Measurements from ENCODE around the gene TRIM31. TPM values are rescaled to one million over a fixed set of nuclear protein-coding genes. Genes with fewer than 3 reads are reported as not detected.

Gene TRIM31
- polyA plus RNA-seq, 1 of the 3 experiments (the other 2 are of a cell fraction), result not detected

- WGBS (ENCODE audit: low lambda C conversion rate), result 22% methylated on average over 9 of the region's 10 CpGs
Observed at GRCh38 chr6:30112402-30112994, 392 bp downstream of the TRIM31 start.

More at GRCh38 chr6:30112402-30112994, 392 bp downstream of the TRIM31 start:
- Histone ChIP-seq H3F3A (replicated peaks; ENCODE audit: insufficient read depth) (peaks cover 4% of the 10 kb centered on the region), H3K4me1 (ENCODE audit: control insufficient read depth in 1 of 2, insufficient read depth in 2 of 2, low read depth in 1 of 2, low read length in 1 of 2) (no peaks in the 10 kb centered on the region), H3K9me2 (no peaks in the 10 kb centered on the region), H3K4me2 (no peak overlapping the region), H3K4me3 (ENCODE audit: low read depth in 2 of 2, low read length in 1 of 2) (no peak overlapping the region), H3K27ac (ENCODE audit: low read depth in 2 of 2, low read length in 1 of 2) (no peak overlapping the region), H3K9me3 (no peaks in the 10 kb centered on the region), H3K36me3 (replicated peaks in 1 of 2; ENCODE audit: control insufficient read depth in 1 of 2, insufficient read depth in 2 of 2, low read length in 1 of 2) (no peaks in the 10 kb centered on the region), H3K79me2 (ENCODE audit: insufficient read depth) (no peaks in the 10 kb centered on the region), H3K9ac (no peak overlapping the region), H4K20me1 (ENCODE audit: insufficient read depth) (no peaks in the 10 kb centered on the region), H2AFZ (ENCODE audit: low read depth) (no peak overlapping the region), H3K27me3 (ENCODE audit: insufficient read depth) (peaks cover 65% of the 10 kb centered on the region)
- ChIA-PET CTCF (interaction anchor here (1.0 to 2.7 kb wide), 8 partner anchors 9 to 57 kb away, joined by 3 to 15 read pairs (median 4); no protein-coding TSS in a partner anchor), POLR2A (no interaction called here)
- TF ChIP-seq EP300 (IDR thresholded peaks at IDR 0.05; ENCODE audit: borderline replicate concordance in 1 of 2, low read depth in 1 of 2, low read length in 1 of 2), result no peak
- no peak for TF ChIP-seq TAF1 (IDR thresholded peaks at IDR 0.05; ENCODE audit: borderline replicate concordance, low read depth, low read length)
- TF ChIP-seq TEAD4 (IDR thresholded peaks at IDR 0.05; ENCODE audit: borderline replicate concordance, insufficient read depth), result no peak
- TF ChIP-seq GATA2 (CRISPR knock-in tag; IDR thresholded peaks at IDR 0.05), result no peak
- no peak for TF ChIP-seq CTCF (IDR thresholded peaks at IDR 0.05)
- TF ChIP-seq, protein P1, sequence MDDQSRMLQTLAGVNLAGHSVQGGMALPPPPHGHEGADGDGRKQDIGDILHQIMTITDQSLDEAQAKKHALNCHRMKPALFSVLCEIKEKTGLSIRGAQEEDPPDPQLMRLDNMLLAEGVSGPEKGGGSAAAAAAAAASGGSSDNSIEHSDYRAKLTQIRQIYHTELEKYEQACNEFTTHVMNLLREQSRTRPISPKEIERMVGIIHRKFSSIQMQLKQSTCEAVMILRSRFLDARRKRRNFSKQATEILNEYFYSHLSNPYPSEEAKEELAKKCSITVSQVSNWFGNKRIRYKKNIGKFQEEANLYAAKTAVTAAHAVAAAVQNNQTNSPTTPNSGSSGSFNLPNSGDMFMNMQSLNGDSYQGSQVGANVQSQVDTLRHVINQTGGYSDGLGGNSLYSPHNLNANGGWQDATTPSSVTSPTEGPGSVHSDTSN (IDR thresholded peaks at IDR 0.05), result no peak
- no peak for TF ChIP-seq ELF1 (IDR thresholded peaks at IDR 0.05)
- TF ChIP-seq IRF3 (IDR thresholded peaks at IDR 0.05; ENCODE audit: low read depth, low read length), result no peak
- no peak for TF ChIP-seq YY1 (IDR thresholded peaks at IDR 0.05; ENCODE audit: low read depth)
- DNase-seq, result no peak
